ENCODE results near the gene PHB1. TPM values are rescaled to one million over a fixed set of nuclear protein-coding genes. Genes with fewer than 3 reads are reported as not detected.
"Not testable (repeated sequence)": the region's sequence is repeated elsewhere in the genome, so short reads cannot be mapped to it uniquely, and the experiment has no call there.

Gene PHB1
- total RNA-seq, 1 donor from 2014 or later = 401 TPM

GRCh38 chr17:49389514-49390347 lies 25.0 kb downstream of the PHB1 start:
- H3K27me3 Mint-ChIP-seq (ENCODE audit: insufficient read depth); DNase-seq (ENCODE audit: low spot score); H3K36me3 Mint-ChIP-seq (ENCODE audit: low read depth); H3K9me3 Mint-ChIP-seq; intact Hi-C loops (cut with micrococcal nuclease): not testable (repeated sequence)
- peaks cover 66% of the 10 kb centered on the region for H3K4me1 Mint-ChIP-seq (ENCODE audit: low read depth)
- peak overlapping the region; percentile 92 for H3K27ac Mint-ChIP-seq
- H3K4me3 Mint-ChIP-seq = peak overlapping the region; percentile 29

DNA sequence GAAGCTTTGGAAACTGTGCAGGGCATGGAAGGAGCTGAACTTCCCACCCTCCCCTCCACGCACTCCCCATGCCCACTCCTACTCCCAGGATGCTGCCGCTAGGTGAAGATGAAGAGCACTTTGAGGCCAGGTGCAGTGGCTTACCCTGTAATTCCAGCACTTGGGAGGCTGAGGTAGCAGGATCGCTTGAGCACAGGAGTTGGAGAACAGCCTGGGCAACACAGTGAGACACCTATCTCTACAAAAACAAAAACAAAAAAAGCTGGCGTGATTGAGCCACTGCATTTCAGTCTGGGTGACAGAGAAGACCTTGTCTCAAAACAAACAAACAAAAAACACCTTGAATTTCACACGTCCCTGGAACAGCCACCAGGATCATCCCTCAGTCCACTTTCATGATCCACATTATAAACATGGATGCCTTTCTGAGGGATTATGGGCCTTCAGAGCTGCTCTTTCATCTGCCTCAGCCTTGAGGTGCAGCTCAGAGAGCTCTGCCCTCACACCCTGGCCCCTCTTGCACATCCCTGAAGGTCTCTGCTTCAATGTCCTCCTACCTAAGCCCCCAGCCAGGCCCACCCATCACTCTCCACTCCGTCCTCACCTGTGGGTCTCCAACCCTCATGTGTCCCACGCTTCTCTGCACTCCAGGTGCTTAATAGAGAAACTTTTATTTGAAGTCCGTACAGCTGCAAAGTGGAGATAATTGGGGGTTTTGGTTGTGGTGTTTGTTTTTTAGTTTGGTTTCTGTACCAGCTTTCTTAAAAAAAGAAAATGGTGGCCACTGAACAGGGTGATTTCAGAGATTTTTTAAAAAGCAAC lies 25.8 kb downstream of the PHB1 start:
- Mint-ChIP-seq H3K36me3 (ENCODE audit: low read depth) (no peaks in the 10 kb centered on the region), H3K4me1 (ENCODE audit: low read depth) (peaks cover 61% of the 10 kb centered on the region), H3K4me3 (peak overlapping the region; percentile 56), H3K27ac (peak overlapping the region; percentile 92), H3K27me3 (ENCODE audit: insufficient read depth) (no peaks in the 10 kb centered on the region), H3K9me3 (no peaks in the 10 kb centered on the region)
- intact Hi-C loops (cut with micrococcal nuclease) = no loop called here
- DNase-seq (ENCODE audit: low spot score) = no peak

DNA sequence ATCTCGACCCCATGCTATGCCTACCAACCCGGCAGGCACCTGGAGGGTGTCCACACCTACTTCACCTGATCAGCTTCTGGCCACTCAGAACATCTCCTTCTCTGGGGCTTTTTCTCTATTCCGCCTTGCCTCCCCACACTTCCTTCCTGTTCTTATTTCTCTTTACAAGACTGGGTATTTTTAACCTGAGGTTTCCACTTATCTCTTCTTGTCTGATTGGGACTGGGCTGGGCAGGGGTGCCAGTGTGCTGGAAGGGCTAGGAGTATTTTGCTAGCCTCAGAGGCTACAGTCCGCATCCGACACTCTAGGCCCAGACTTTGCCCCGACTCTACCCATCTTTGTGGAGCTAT lies 26.4 kb downstream of the PHB1 start:
- Mint-ChIP-seq H3K36me3 (ENCODE audit: low read depth) (no peaks in the 10 kb centered on the region), H3K4me3 (peak overlapping the region; percentile 56), H3K9me3 (no peaks in the 10 kb centered on the region), H3K27ac (peak overlapping the region; percentile 92), H3K4me1 (ENCODE audit: low read depth) (peaks cover 55% of the 10 kb centered on the region), H3K27me3 (ENCODE audit: insufficient read depth) (no peaks in the 10 kb centered on the region)
- DNase-seq (ENCODE audit: low spot score) = peak; percentile 13
- intact Hi-C loops (cut with micrococcal nuclease) = no loop called here

GRCh38 chr17:49387498-49388289 lies 27.0 kb downstream of the PHB1 start:
- peak overlapping the region; percentile 56 for H3K4me3 Mint-ChIP-seq
- no peak for DNase-seq (ENCODE audit: low spot score)
- no peaks in the 10 kb centered on the region for H3K27me3 Mint-ChIP-seq (ENCODE audit: insufficient read depth)
- peak overlapping the region; percentile 92 for H3K27ac Mint-ChIP-seq
- H3K9me3 Mint-ChIP-seq = no peaks in the 10 kb centered on the region
- no peaks in the 10 kb centered on the region for H3K36me3 Mint-ChIP-seq (ENCODE audit: low read depth)
- intact Hi-C loops (cut with micrococcal nuclease) = no loop called here
- peaks cover 54% of the 10 kb centered on the region for H3K4me1 Mint-ChIP-seq (ENCODE audit: low read depth)

GRCh38 chr17:49386373-49386772 lies 28.3 kb downstream of the PHB1 start:
- intact Hi-C loops (cut with micrococcal nuclease) = no loop called here
- peaks cover 53% of the 10 kb centered on the region for H3K4me1 Mint-ChIP-seq (ENCODE audit: low read depth)
- no peaks in the 10 kb centered on the region for H3K9me3 Mint-ChIP-seq
- H3K36me3 Mint-ChIP-seq (ENCODE audit: low read depth) = no peaks in the 10 kb centered on the region
- DNase-seq (ENCODE audit: low spot score) = no peak
- no peaks in the 10 kb centered on the region for H3K27me3 Mint-ChIP-seq (ENCODE audit: insufficient read depth)
- H3K4me3 Mint-ChIP-seq = no peak overlapping the region
- no peak overlapping the region for H3K27ac Mint-ChIP-seq

- no peak overlapping the region for H3K27ac Mint-ChIP-seq
- H3K9me3 Mint-ChIP-seq = no peaks in the 10 kb centered on the region
- intact Hi-C loops (cut with micrococcal nuclease) = no loop called here
- H3K4me3 Mint-ChIP-seq = no peak overlapping the region
- H3K4me1 Mint-ChIP-seq (ENCODE audit: low read depth) = peaks cover 39% of the 10 kb centered on the region
- no peak for DNase-seq (ENCODE audit: low spot score)
- peaks cover under 1% of the 10 kb centered on the region for H3K27me3 Mint-ChIP-seq (ENCODE audit: insufficient read depth)
- no peaks in the 10 kb centered on the region for H3K36me3 Mint-ChIP-seq (ENCODE audit: low read depth)
Measured at GRCh38 chr17:49384951-49385350, 29.7 kb downstream of the PHB1 start.

DNA sequence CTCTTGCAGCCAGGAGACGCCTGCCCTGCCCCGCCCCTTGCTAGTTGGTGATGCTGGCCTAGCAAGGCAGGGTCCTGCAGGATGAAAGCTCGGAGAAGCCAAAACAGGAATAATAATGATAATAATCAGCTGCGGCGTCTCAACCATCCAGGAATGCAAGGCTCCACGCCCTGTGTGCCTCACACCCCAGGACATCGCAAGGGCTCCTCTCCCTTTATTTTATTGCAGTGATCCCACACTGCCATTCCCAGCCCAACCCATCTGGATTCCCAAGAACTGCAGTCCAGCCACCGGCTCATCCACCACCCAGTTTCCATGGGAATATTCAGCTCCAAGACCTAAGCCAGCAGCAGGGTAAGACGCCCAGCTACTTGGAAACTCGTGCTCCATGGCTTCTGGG lies 31.6 kb downstream of the PHB1 start:
- no peak for DNase-seq (ENCODE audit: low spot score)
- H3K9me3 Mint-ChIP-seq = no peaks in the 10 kb centered on the region
- peaks cover 4% of the 10 kb centered on the region for H3K27me3 Mint-ChIP-seq (ENCODE audit: insufficient read depth)
- peaks cover 22% of the 10 kb centered on the region for H3K4me1 Mint-ChIP-seq (ENCODE audit: low read depth)
- no peak overlapping the region for H3K4me3 Mint-ChIP-seq
- H3K36me3 Mint-ChIP-seq (ENCODE audit: low read depth) = no peaks in the 10 kb centered on the region
- no peak overlapping the region for H3K27ac Mint-ChIP-seq
- intact Hi-C loops (cut with micrococcal nuclease) = no loop called here

GRCh38 chr17:49382556-49382955 lies 32.1 kb downstream of the PHB1 start:
- H3K9me3 Mint-ChIP-seq = no peaks in the 10 kb centered on the region
- no peak overlapping the region for H3K4me3 Mint-ChIP-seq
- peaks cover 17% of the 10 kb centered on the region for H3K4me1 Mint-ChIP-seq (ENCODE audit: low read depth)
- no peak overlapping the region for H3K27ac Mint-ChIP-seq
- no peaks in the 10 kb centered on the region for H3K36me3 Mint-ChIP-seq (ENCODE audit: low read depth)
- peaks cover 4% of the 10 kb centered on the region for H3K27me3 Mint-ChIP-seq (ENCODE audit: insufficient read depth)
- no peak for DNase-seq (ENCODE audit: low spot score)
- intact Hi-C loops (cut with micrococcal nuclease) = no loop called here

DNA sequence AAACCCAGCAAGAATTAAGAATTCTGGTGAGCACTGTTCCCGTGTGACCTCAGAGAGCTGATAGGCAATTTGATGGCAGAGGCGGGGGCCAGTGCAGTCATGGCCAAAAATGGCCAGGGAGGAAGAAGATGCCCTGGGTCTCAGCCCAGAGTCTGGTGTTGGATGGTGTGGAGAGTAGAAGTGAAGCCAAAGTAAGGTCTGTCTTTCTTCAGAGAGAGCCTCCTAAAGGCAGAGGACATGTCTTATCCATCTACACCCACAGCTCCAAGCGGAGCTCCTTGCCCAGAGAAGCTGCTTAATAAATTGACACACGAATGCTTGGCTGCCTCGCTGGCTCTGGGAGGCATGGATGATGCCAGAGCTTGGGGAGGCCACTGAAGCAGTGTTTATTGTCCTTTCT lies 32.9 kb downstream of the PHB1 start:
- peaks cover 10% of the 10 kb centered on the region for H3K4me1 Mint-ChIP-seq (ENCODE audit: low read depth)
- H3K27ac Mint-ChIP-seq = no peak overlapping the region
- H3K36me3 Mint-ChIP-seq (ENCODE audit: low read depth) = no peaks in the 10 kb centered on the region
- H3K27me3 Mint-ChIP-seq (ENCODE audit: insufficient read depth) = peaks cover 4% of the 10 kb centered on the region
- no peak overlapping the region for H3K4me3 Mint-ChIP-seq
- DNase-seq (ENCODE audit: low spot score) = no peak
- H3K9me3 Mint-ChIP-seq = no peaks in the 10 kb centered on the region
- intact Hi-C loops (cut with micrococcal nuclease) = no loop called here

- H3K9me3 Mint-ChIP-seq = no peaks in the 10 kb centered on the region
Measured at GRCh38 chr17:49381033-49381432, 33.6 kb downstream of the PHB1 start.

GRCh38 chr17:49379926-49380325 lies 34.8 kb downstream of the PHB1 start:
- intact Hi-C loops (cut with micrococcal nuclease) = no loop called here
- Mint-ChIP-seq H3K4me3 (no peak overlapping the region), H3K27me3 (ENCODE audit: insufficient read depth) (peaks cover 5% of the 10 kb centered on the region), H3K27ac (no peak overlapping the region), H3K4me1 (ENCODE audit: low read depth) (no peaks in the 10 kb centered on the region), H3K36me3 (ENCODE audit: low read depth) (no peaks in the 10 kb centered on the region), H3K9me3 (no peaks in the 10 kb centered on the region)
- no peak for DNase-seq (ENCODE audit: low spot score)

More at GRCh38 chr17:49381033-49381432, 33.6 kb downstream of the PHB1 start:
- Mint-ChIP-seq H3K4me3 (no peak overlapping the region), H3K27ac (no peak overlapping the region), H3K4me1 (ENCODE audit: low read depth) (peaks cover 3% of the 10 kb centered on the region), H3K36me3 (ENCODE audit: low read depth) (no peaks in the 10 kb centered on the region), H3K27me3 (ENCODE audit: insufficient read depth) (peaks cover 4% of the 10 kb centered on the region)
- intact Hi-C loops (cut with micrococcal nuclease) = no loop called here
- no peak for DNase-seq (ENCODE audit: low spot score)

- intact Hi-C loops (cut with micrococcal nuclease) = no loop called here
- DNase-seq (ENCODE audit: low spot score) = no peak
- peaks cover 5% of the 10 kb centered on the region for H3K27me3 Mint-ChIP-seq (ENCODE audit: insufficient read depth)
- no peak overlapping the region for H3K27ac Mint-ChIP-seq
- H3K9me3 Mint-ChIP-seq = no peaks in the 10 kb centered on the region
- H3K4me3 Mint-ChIP-seq = no peak overlapping the region
- H3K36me3 Mint-ChIP-seq (ENCODE audit: low read depth) = no peaks in the 10 kb centered on the region
- H3K4me1 Mint-ChIP-seq (ENCODE audit: low read depth) = no peaks in the 10 kb centered on the region
Measured at GRCh38 chr17:49378311-49378710, 36.4 kb downstream of the PHB1 start.

DNA sequence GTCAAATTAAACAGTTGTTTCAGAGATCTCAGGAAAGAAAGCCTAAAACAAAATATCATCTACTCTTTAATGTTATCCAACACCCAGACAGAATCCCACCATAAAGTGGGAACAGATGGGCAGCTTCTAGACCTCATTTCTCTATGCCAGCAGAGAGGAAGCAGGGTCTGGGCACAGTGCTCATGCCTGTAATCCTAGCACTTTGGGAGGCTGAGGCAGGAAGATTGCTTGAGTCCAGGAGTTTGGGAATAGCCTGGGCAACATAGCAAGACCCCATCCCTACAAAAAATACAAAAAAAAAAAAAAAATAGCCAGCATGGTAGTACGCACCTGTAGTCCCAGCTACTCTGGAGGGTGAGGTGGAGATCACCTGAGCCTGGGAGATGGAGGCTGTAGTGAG lies 39.1 kb downstream of the PHB1 start:
- Mint-ChIP-seq H3K4me3 (no peak overlapping the region), H3K9me3 (no peaks in the 10 kb centered on the region), H3K27ac (no peak overlapping the region), H3K4me1 (ENCODE audit: low read depth) (no peaks in the 10 kb centered on the region), H3K36me3 (ENCODE audit: low read depth) (no peaks in the 10 kb centered on the region), H3K27me3 (ENCODE audit: insufficient read depth) (peaks cover 5% of the 10 kb centered on the region)
- intact Hi-C loops (cut with micrococcal nuclease) = no loop called here
- no peak for DNase-seq (ENCODE audit: low spot score)

Measured in activated T-helper 1 cell treated with anti-CD3 and anti-CD28 coated beads, Interleukin-12 subunit alpha, Interleukin-12 subunit beta, Interleukin-2, Interleukin-4 antibody, amounts not matched to agents 30 ng/mL and 10 ng/mL and 1 ng/mL, durations not matched to agents 14 hours and 24 hours and 36 hours (primary cell).